ENCODE data around the gene TAS1R1.

GRCh38 chr1:6600410-6601048 is 45.4 kb downstream of the TAS1R1 start:
- TF ChIP-seq ESRRA (IDR thresholded peaks at IDR 0.05; ENCODE audit: low read length) (no peak), CTCF (IDR thresholded peaks at IDR 0.05 in 2 of 3, conservative IDR thresholded peaks at IDR 0.05 in 1 of 3; ENCODE audit: control insufficient read depth in 2 of 3, extremely low read depth in 1 of 3, insufficient read depth in 1 of 3, low read depth in 3 of 3, low read length in 3 of 3) (no peak), HCFC1 (IDR thresholded peaks at IDR 0.05; ENCODE audit: low read length) (no peak), NFYB (IDR thresholded peaks at IDR 0.05; ENCODE audit: insufficient read depth, low read depth, low read length) (no peak), EZH2 (IDR thresholded peaks at IDR 0.05; ENCODE audit: borderline replicate concordance, control insufficient read depth, low read depth, low read length) (no peak), ATF2 (IDR thresholded peaks at IDR 0.05; ENCODE audit: low read length) (no peak)

All from GM12878 (cell line).